Left renal pelvis (tissue), 4 donors: ENCODE measurements around the gene ILF2. TPM values are rescaled to one million over a fixed set of nuclear protein-coding genes. Genes with fewer than 3 reads are reported as not detected.

Experiments
- polyA plus RNA-seq, 4 donors: library from polyadenylated mRNA; unstranded; fragments of 120-200 nt; gene quantifications; one replicate each; pipeline ENCODE4 v1.2.1, GENCODE V29; 2013; ENCODE audit not compliant: insufficient read length in 4 of 4

ILF2 gene
- polyA plus RNA-seq, 4 donors: 243 to 320 (median 286) TPM

Other genes with a start within 250 kb of the ILF2 start
- under 1 TPM in 1 of 4 donors, not detected in 3; 0.47 TPM for gene S100A7, start 210.3 kb downstream of the ILF2 start, polyA plus RNA-seq
- gene S100A6, start 135.0 kb downstream of the ILF2 start, polyA plus RNA-seq: 100 to 1,000 TPM; 185 to 449 (median 318) TPM
- gene S100A5, start 130.1 kb downstream of the ILF2 start, polyA plus RNA-seq: 1 to 10 TPM in 1 of 4 donors, under 1 TPM in 3; 0.49 to 1.0 (median 0.82) TPM
- gene S100A4, start 125.2 kb downstream of the ILF2 start, polyA plus RNA-seq: 100 to 1,000 TPM in 1 of 4 donors, 10 to 100 TPM in 3; 36.5 to 106 (median 59.5) TPM
- gene S100A3, start 121.7 kb downstream of the ILF2 start, polyA plus RNA-seq: under 1 TPM; 0.18 to 0.39 (median 0.22) TPM
- 10 to 100 TPM in 1 of 4 donors, 1 to 10 TPM in 3; 1.4 to 11.8 (median 7.7) TPM for gene S100A2, start 105.1 kb downstream of the ILF2 start, polyA plus RNA-seq
- gene S100A16, start 57.9 kb downstream of the ILF2 start, polyA plus RNA-seq: 100 to 1,000 TPM in 3 of 4 donors, 10 to 100 TPM in 1; 91.7 to 107 (median 101) TPM
- gene S100A14, start 54.7 kb downstream of the ILF2 start, polyA plus RNA-seq: 10 to 100 TPM in 3 of 4 donors, under 1 TPM in 1; 0.96 to 29.2 (median 18.9) TPM
- gene S100A13, start 43.5 kb downstream of the ILF2 start, polyA plus RNA-seq: 100 to 1,000 TPM; 121 to 152 (median 151) TPM
- 10 to 100 TPM in 3 of 4 donors, 1 to 10 TPM in 1; 1.5 to 23.5 (median 18.9) TPM for gene S100A1, start 42.6 kb downstream of the ILF2 start, polyA plus RNA-seq
- 100 to 1,000 TPM in 3 of 4 donors, 10 to 100 TPM in 1; 99.3 to 149 (median 123) TPM for gene CHTOP, start 36.9 kb downstream of the ILF2 start, polyA plus RNA-seq
- 10 to 100 TPM; 45.9 to 59.5 (median 52.3) TPM for gene SNAPIN, start 12.3 kb downstream of the ILF2 start, polyA plus RNA-seq
- gene NPR1, start 7.7 kb upstream of the ILF2 start, polyA plus RNA-seq: 10 to 100 TPM; 36.2 to 74.9 (median 63.8) TPM
- 100 to 1,000 TPM in 2 of 4 donors, 10 to 100 TPM in 2; 71.4 to 144 (median 105) TPM for gene INTS3, start 57.1 kb upstream of the ILF2 start, polyA plus RNA-seq
- 10 to 100 TPM; 31.8 to 50.5 (median 41.7) TPM for gene SLC27A3, start 104.4 kb upstream of the ILF2 start, polyA plus RNA-seq